VCaP (cell line): ENCODE data around the gene ECHS1.
"Not testable (repeated sequence)": the region's sequence is repeated elsewhere in the genome, so short reads cannot be mapped to it uniquely, and the experiment has no call there.

Source experiments
- H3K27ac ChIP-seq: fragments of 450-650 bp; 2 replicates; pipeline ENCODE4 v1.5.1; 2017
- CTCF ChIP-seq: fragments of 450-650 bp; conservative IDR thresholded peaks from 2 replicates; pipeline ENCODE4 v1.5.1; 2017; ENCODE audit warnings: mild to moderate bottlenecking, moderate library complexity

The ECHS1 gene

DNA sequence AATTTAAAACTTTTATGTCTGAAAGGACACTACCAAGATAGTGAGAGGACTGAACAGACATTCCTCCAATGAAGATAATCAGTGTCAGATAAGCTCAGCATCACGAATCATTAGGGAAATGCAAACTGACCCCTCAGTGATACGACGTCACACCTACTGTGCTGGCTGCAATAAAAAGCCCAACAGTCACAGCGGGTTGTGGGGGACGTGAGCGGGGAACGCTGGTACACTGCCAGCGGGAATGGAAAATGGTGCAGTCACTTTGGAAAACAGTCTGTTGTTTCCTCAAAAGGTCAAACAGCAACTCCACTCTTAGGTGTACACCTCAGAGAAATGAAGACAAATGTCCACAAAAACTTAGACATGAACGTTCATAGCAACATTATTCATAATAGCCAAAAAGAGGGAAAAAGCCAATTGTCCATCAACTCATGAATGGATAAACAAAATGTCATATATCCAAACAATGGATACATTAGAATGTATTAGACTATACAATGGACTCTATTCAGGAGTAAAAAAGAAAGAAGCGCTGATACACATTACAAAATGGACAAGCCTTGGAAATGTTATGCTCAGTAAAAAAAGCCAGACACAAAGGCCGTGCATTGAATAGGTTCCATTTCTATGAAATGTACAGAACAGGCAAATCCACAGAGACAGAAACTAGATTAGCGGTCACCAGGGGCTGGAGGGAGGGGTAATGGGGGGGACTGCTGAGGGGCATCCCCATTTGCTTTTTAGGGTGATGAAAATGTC, 2.4 kb upstream of the ECHS1 start:
- TF ChIP-seq CTCF: no peak
- H3K27ac ChIP-seq: no peak overlapping the region

DNA sequence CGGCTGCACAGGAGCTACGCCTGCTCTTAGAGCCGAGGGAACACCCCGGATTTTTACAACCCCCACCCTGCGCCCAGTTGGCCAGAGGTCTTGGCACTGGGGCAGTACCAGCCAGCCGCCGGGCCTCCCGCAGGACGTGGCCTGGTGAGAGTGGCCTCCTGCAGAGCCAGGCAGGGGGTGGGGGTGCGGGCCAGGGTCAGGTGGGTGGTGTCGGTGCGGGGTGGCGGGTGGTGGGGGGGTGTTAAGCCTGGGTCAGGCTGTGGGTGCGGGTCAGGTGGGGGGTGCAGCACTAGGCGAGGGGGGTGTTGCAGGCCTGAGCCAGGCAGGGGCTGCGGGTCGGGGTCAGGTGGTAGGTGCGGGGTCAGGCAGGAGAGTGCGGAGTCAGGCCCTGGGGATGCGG, 647 bp downstream of the ECHS1 start:
- TF ChIP-seq CTCF: no peak
- peak overlapping the region; percentile 83; the same call in 1 of the 2 replicates for H3K27ac ChIP-seq

- TF ChIP-seq CTCF: no peak
- no peak overlapping the region for H3K27ac ChIP-seq
Observed at GRCh38 chr10:133370030-133370786, 2.9 kb downstream of the ECHS1 start.

GRCh38 chr10:133368153-133368552, 5.0 kb downstream of the ECHS1 start:
- no peak for TF ChIP-seq CTCF
- no peak overlapping the region for H3K27ac ChIP-seq

- H3K27ac ChIP-seq: not testable (repeated sequence)
Observed at GRCh38 chr10:133367461-133367860, 5.7 kb downstream of the ECHS1 start.

DNA sequence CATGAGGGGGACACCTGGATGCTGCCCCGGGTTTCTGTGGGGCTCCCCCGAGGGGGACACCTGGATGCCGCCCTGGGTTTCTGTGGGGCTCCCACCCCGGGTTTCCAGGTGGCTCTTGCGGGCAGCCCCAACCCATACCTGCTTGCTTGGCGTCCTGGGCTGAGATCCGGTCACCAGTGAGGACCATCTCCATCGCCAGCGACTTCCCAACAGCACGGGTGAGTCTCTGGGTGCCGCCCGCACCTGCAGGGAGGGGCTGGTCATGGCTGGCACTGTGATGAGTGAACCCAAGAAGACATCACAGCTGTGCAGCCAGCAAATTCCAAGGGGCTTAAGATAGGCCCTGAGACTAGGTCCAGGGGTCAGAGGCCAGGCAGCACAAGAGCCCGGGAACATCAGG, 6.4 kb downstream of the ECHS1 start:
- TF ChIP-seq CTCF: no peak
- H3K27ac ChIP-seq: no peak overlapping the region

DNA sequence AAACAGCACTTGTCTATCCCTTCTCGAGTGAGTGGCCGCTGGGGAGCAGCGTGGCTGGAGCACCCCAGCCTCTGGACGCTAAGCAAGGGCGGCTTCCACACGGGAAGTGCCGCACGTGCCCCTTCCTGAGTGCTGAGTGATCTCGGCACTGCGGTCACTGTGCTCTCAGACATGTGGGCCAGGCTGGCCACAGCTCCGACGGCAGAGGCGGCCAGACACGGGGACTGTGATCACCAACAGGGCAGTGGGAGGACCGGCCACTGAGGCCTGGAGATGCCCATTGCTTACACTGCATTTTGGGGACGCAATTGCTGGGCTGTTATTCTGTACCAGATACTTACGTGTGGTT, 7.0 kb downstream of the ECHS1 start:
- H3K27ac ChIP-seq: peak overlapping the region; percentile 49
- TF ChIP-seq CTCF: no peak

DNA sequence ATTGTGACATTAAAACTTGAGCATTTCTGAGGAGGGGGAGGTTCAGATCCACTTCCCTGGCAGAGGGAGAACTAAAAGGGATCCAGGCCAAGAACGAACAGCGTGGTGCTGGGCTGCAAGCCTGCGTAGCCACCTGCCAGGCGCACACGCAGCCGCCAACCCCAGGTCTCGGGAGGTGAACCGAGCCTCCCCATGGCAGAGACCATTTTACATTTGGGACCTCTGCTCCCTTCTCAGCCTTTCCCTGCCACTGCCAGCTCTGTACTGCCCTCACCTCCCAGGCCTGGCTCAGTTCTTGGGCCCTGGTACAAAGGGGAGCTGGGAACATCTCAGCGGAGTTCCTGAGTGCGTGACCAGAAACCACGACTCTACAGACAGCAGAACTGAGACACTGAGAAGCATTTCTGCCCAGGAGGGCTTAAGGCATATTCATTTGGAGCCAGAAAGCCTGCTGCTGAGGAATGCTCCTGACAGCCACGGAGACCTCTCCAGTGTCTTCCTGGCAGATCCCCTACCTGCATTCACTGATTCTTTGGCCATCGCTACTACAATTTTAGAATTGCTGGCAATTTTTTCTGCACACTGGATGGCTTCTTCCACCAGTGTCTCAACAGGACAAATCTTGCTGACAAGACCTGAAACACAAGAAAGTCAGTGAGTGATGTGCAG, 7.6 kb downstream of the ECHS1 start:
- peak overlapping the region; percentile 49 for H3K27ac ChIP-seq
- no peak for TF ChIP-seq CTCF
